KMS-11 (cell line): Measurements from ENCODE around the gene MACROD2.

Experiments
- H2AFZ ChIP-seq: fragments of 200-600 bp; sonication (generic); 2 replicates; pipeline ENCODE4 v1.6.1; 2016; ENCODE audit warnings: antibody characterized with exemption, mixed run types, low read depth
- H3K27ac ChIP-seq: fragments of 200-600 bp; sonication (generic); 2 replicates; pipeline ENCODE4 v1.6.1; 2016; ENCODE audit warnings: mild to moderate bottlenecking, mixed run types
- H3K27me3 ChIP-seq: fragments of 200-600 bp; sonication (generic); 2 replicates; pipeline ENCODE4 v1.6.1; 2017; ENCODE audit warnings: mild to moderate bottlenecking, low read depth, mixed run types, moderate library complexity; ENCODE audit not compliant: insufficient read depth
- H3K36me3 ChIP-seq: fragments of 200-600 bp; sonication (generic); 2 replicates; pipeline ENCODE4 v1.6.1; 2017; ENCODE audit warnings: mild to moderate bottlenecking, mixed run types; ENCODE audit not compliant: insufficient read depth
- H3K4me1 ChIP-seq: fragments of 200-600 bp; sonication (generic); 2 replicates; pipeline ENCODE4 v1.6.1; 2016; ENCODE audit warnings: mild to moderate bottlenecking, low read depth, mixed run types; ENCODE audit not compliant: poor library complexity, severe bottlenecking
- H3K4me2 ChIP-seq: fragments of 200-600 bp; sonication (generic); 2 replicates; pipeline ENCODE4 v1.7.0; 2016; ENCODE audit warnings: mild to moderate bottlenecking, mixed run types
- H3K4me3 ChIP-seq: fragments of 200-600 bp; sonication (generic); IDR thresholded peaks from 2 replicates; pipeline ENCODE4 v1.6.1; 2017; ENCODE audit warnings: low read depth, low read length, mixed read lengths; ENCODE audit not compliant: insufficient read depth
- H3K79me2 ChIP-seq: fragments of 200-600 bp; sonication (generic); 2 replicates; pipeline ENCODE4 v1.6.1; 2016; ENCODE audit warnings: low read depth, mixed run types; ENCODE audit not compliant: insufficient read depth
- H3K9ac ChIP-seq: fragments of 200-600 bp; sonication (generic); 2 replicates; pipeline ENCODE4 v1.6.1; 2016; ENCODE audit warnings: mild to moderate bottlenecking, mixed run types
- H4K20me1 ChIP-seq: fragments of 200-600 bp; sonication (generic); 2 replicates; pipeline ENCODE4 v1.6.1; 2016; ENCODE audit warnings: mild to moderate bottlenecking, mixed run types; ENCODE audit not compliant: insufficient read depth
- CTCF ChIP-seq: fragments of 200-600 bp; sonication (generic); conservative IDR thresholded peaks from 2 replicates; pipeline ENCODE4 v1.6.1; 2017; ENCODE audit warnings: low read depth, mild to moderate bottlenecking, antibody characterized with exemption, low read length, moderate library complexity, mixed read lengths

The MACROD2 gene

GRCh38 chr20:14966203-14966602, 970.9 kb downstream of the MACROD2 start:
- TF ChIP-seq CTCF, result no peak
- no peak overlapping the region for H3K4me3 ChIP-seq
- H3K27ac ChIP-seq, result no peak overlapping the region

GRCh38 chr20:14966808-14967207, 971.5 kb downstream of the MACROD2 start:
- Histone ChIP-seq H3K4me3 (no peak overlapping the region), H3K36me3 (no peaks in the 10 kb centered on the region), H3K4me1 (peaks cover 3% of the 10 kb centered on the region), H3K9ac (no peak overlapping the region), H2AFZ (no peak overlapping the region), H3K79me2 (no peaks in the 10 kb centered on the region), H3K27ac (no peak overlapping the region), H3K27me3 (no peaks in the 10 kb centered on the region), H4K20me1 (no peaks in the 10 kb centered on the region), H3K4me2 (no peak overlapping the region)
- no peak for TF ChIP-seq CTCF

More at GRCh38 chr20:14966203-14966602, 970.9 kb downstream of the MACROD2 start:
- no peaks in the 10 kb centered on the region for H3K79me2 ChIP-seq
- no peaks in the 10 kb centered on the region for H3K36me3 ChIP-seq
- H3K9ac ChIP-seq, result no peak overlapping the region
- no peak overlapping the region for H2AFZ ChIP-seq
- no peak overlapping the region for H3K4me2 ChIP-seq
- H3K27me3 ChIP-seq, result no peaks in the 10 kb centered on the region
- peaks cover 9% of the 10 kb centered on the region for H3K4me1 ChIP-seq
- no peaks in the 10 kb centered on the region for H4K20me1 ChIP-seq

GRCh38 chr20:14972256-14972655, 976.9 kb downstream of the MACROD2 start:
- Histone ChIP-seq H3K4me3 (no peak overlapping the region), H3K79me2 (no peaks in the 10 kb centered on the region), H3K4me2 (no peak overlapping the region), H2AFZ (no peak overlapping the region), H3K9ac (no peak overlapping the region), H3K27me3 (no peaks in the 10 kb centered on the region), H3K4me1 (no peaks in the 10 kb centered on the region), H3K36me3 (no peaks in the 10 kb centered on the region), H4K20me1 (no peaks in the 10 kb centered on the region), H3K27ac (no peak overlapping the region)
- TF ChIP-seq CTCF, result no peak

GRCh38 chr20:14972690-14973089, 977.4 kb downstream of the MACROD2 start:
- Histone ChIP-seq H3K9ac (no peak overlapping the region), H3K4me2 (no peak overlapping the region)
- TF ChIP-seq CTCF, result no peak

More at GRCh38 chr20:14972690-14973089, 977.4 kb downstream of the MACROD2 start:
- Histone ChIP-seq H3K36me3 (no peaks in the 10 kb centered on the region), H3K27me3 (no peaks in the 10 kb centered on the region), H4K20me1 (no peaks in the 10 kb centered on the region), H3K27ac (no peak overlapping the region), H2AFZ (no peak overlapping the region), H3K4me1 (no peaks in the 10 kb centered on the region), H3K79me2 (no peaks in the 10 kb centered on the region), H3K4me3 (no peak overlapping the region)
